ENCODE measurements around the gene C2CD4B. TPM values are rescaled to one million over a fixed set of nuclear protein-coding genes. Genes with fewer than 3 reads are reported as not detected.

C2CD4B gene
- total and polyA plus RNA-seq, 2 experiments from 2014 or later: 1.0 to 2.6 TPM

DNA sequence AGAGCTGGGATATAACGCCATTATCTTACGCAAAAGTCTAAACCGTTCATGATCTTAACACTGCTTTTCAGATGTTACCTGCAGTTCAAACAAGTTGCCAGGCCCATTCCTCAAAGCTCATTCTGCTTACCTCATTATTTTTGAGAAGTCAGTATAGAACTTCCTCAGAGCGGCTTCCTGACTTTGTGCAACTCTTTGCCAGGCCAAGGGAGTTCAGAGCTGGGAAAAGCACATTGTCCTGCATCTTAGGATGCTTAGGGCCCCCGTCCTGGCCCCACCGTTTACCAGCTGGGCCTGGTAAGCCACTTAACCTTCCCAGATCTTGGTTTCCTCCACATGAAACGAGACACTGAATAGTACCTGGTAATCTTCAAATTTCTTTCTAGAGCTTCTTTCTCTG lies 6.8 kb upstream of the C2CD4B start:
- WGBS (ENCODE audit: low lambda C conversion rate, missing lambda C conversion rate): 74% methylated on average over 7 of the region's 7 CpGs

DNA sequence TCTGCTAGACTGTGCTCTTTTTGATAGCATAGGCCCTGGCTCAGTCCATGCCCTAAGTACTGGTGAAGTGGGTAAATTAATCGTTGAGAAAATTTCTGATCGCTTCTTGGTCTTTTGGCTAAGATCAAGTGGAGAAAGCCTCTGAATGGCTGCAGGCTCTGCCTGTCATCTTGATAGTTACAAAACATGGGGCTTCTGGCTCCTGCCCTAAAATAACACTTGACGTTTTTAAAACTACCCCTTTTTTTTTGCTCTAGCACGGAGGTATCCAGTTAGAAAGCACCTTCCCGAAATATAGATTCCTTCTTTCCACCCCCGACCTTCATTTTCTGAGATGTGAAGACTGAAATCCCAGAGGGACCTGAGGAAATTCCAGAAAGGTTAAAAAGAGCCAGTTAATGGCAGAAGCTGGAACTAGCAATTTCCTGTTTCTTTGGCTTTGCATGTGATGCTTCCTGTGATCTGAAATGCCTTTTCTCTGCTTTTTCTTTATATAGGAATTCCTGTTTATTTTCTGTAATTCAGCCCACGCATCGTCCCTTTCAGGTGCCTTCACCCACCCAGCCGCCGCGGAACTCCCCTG lies 799 bp upstream of the C2CD4B start:
- Histone ChIP-seq H3K4me2 (no peak overlapping the region), H3K9me2 (replicated peaks; ENCODE audit: insufficient read depth) (no peaks in the 10 kb centered on the region), H3K4me1 (ENCODE audit: insufficient read depth) (peaks cover 6% of the 10 kb centered on the region), H3K9me3 (ENCODE audit: low read depth) (no peaks in the 10 kb centered on the region), H4K20me1 (ENCODE audit: insufficient read depth, poor library complexity, severe bottlenecking) (no peaks in the 10 kb centered on the region), H3K4me3 (no peak overlapping the region), H3K79me2 (no peaks in the 10 kb centered on the region), H3K36me3 (replicated peaks; ENCODE audit: insufficient read depth, low read depth) (no peaks in the 10 kb centered on the region), H3K27me3 (peaks cover 48% of the 10 kb centered on the region), H3K27ac (no peak overlapping the region), H2AFZ (no peak overlapping the region)
- DNase-seq (ENCODE audit: low spot score): no peak
- WGBS (ENCODE audit: low lambda C conversion rate, missing lambda C conversion rate): 83% methylated on average over 11 of the region's 11 CpGs
- TF ChIP-seq, protein P1, sequence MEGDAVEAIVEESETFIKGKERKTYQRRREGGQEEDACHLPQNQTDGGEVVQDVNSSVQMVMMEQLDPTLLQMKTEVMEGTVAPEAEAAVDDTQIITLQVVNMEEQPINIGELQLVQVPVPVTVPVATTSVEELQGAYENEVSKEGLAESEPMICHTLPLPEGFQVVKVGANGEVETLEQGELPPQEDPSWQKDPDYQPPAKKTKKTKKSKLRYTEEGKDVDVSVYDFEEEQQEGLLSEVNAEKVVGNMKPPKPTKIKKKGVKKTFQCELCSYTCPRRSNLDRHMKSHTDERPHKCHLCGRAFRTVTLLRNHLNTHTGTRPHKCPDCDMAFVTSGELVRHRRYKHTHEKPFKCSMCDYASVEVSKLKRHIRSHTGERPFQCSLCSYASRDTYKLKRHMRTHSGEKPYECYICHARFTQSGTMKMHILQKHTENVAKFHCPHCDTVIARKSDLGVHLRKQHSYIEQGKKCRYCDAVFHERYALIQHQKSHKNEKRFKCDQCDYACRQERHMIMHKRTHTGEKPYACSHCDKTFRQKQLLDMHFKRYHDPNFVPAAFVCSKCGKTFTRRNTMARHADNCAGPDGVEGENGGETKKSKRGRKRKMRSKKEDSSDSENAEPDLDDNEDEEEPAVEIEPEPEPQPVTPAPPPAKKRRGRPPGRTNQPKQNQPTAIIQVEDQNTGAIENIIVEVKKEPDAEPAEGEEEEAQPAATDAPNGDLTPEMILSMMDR (IDR thresholded peaks at IDR 0.05; ENCODE audit: poor library complexity): no peak
- TF ChIP-seq EZH2phosphoT487 (IDR thresholded peaks at IDR 0.05; ENCODE audit: low read depth, severe bottlenecking, unreplicated experiment) (no peak), EZH2 (IDR thresholded peaks at IDR 0.05; ENCODE audit: borderline replicate concordance) (no peak)

More for the DNA sequence above, 6.8 kb upstream of the C2CD4B start:
- Histone ChIP-seq H3K4me3 (no peak overlapping the region), H3K27me3 (peaks cover 5% of the 10 kb centered on the region), H3K36me3 (replicated peaks; ENCODE audit: insufficient read depth, low read depth) (no peaks in the 10 kb centered on the region), H3K4me2 (no peak overlapping the region), H3K79me2 (no peaks in the 10 kb centered on the region), H3K4me1 (ENCODE audit: insufficient read depth) (no peaks in the 10 kb centered on the region), H2AFZ (no peak overlapping the region), H3K27ac (no peak overlapping the region), H3K9me3 (ENCODE audit: low read depth) (no peaks in the 10 kb centered on the region), H3K9me2 (replicated peaks; ENCODE audit: insufficient read depth) (no peaks in the 10 kb centered on the region), H4K20me1 (ENCODE audit: insufficient read depth, poor library complexity, severe bottlenecking) (no peaks in the 10 kb centered on the region)
- no peak for DNase-seq (ENCODE audit: low spot score)
- TF ChIP-seq, protein P1 (IDR thresholded peaks at IDR 0.05; ENCODE audit: poor library complexity): no peak
- TF ChIP-seq EZH2phosphoT487 (IDR thresholded peaks at IDR 0.05; ENCODE audit: low read depth, severe bottlenecking, unreplicated experiment) (no peak), EZH2 (IDR thresholded peaks at IDR 0.05; ENCODE audit: borderline replicate concordance) (no peak)

DNA sequence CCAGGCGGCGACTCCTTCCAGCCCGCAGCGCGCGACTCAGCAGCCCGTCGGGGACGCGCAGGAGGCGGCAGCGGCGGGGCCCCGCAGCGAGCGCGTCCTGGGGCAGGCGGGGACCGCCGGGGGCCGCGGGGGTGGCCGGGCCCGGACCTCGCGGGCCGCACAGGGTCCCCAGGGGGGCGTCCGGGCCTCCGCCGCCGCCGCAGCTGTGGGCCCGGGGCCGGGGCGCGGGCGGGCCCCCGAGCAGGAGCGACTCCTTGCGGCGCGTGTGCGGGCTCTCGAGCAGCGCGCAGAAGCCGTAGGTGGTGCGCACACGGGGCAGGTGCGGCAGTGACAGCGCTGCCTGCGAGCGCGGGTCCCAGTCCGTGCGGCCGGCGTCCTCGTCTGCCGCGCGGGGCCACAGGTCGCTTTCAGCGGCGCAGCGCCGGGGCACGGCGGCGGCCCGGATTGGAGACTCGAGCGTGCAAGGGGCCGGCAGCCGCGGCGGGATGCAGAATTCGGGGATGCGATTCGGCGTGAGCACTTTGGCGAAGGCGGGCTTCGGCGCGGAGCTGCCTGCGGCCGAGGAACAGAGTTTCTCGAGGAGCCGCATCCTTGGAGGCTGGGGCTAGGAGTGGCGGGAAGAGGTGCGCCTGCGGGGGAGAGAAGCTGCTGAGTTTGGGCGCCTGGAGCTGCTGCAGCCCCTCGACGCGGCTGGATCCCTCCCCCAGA lies 535 bp downstream of the C2CD4B start:
- H3K9me3 ChIP-seq (ENCODE audit: low read depth): no peaks in the 10 kb centered on the region
- no peak overlapping the region for H3K27ac ChIP-seq
- peaks cover 6% of the 10 kb centered on the region for H3K4me1 ChIP-seq (ENCODE audit: insufficient read depth)
- WGBS (ENCODE audit: low lambda C conversion rate, missing lambda C conversion rate): 1% methylated on average over 55 of the region's 98 CpGs
- no peaks in the 10 kb centered on the region for H4K20me1 ChIP-seq (ENCODE audit: insufficient read depth, poor library complexity, severe bottlenecking)
- peak overlapping the region; percentile 92 for H3K4me2 ChIP-seq
- peak overlapping the region; percentile 60 for H3K4me3 ChIP-seq
- no peaks in the 10 kb centered on the region for H3K36me3 ChIP-seq (replicated peaks; ENCODE audit: insufficient read depth, low read depth)
- TF ChIP-seq, protein P1 (IDR thresholded peaks at IDR 0.05; ENCODE audit: poor library complexity): no peak
- TF ChIP-seq EZH2phosphoT487 (IDR thresholded peaks at IDR 0.05; ENCODE audit: low read depth, severe bottlenecking, unreplicated experiment) (no peak), EZH2 (IDR thresholded peaks at IDR 0.05; ENCODE audit: borderline replicate concordance) (no peak)
- H2AFZ ChIP-seq: peak overlapping the region; percentile 54
- no peaks in the 10 kb centered on the region for H3K9me2 ChIP-seq (replicated peaks; ENCODE audit: insufficient read depth)
- peak; percentile 38 for DNase-seq (ENCODE audit: low spot score)
- peaks cover 56% of the 10 kb centered on the region for H3K27me3 ChIP-seq
- no peaks in the 10 kb centered on the region for H3K79me2 ChIP-seq
